HG03139 (cell line): ENCODE measurements around the gene ARID4B.

Experiments
- ATAC-seq: cut with Tn5 transposase; IDR thresholded peaks from one replicate; pipeline ENCODE4 v1.9.1; 2021; ENCODE audit not compliant: unreplicated experiment

Gene ARID4B

GRCh38 chr1:235129774-235130570, 198.0 kb downstream of the ARID4B start:
- ATAC-seq = no peak

GRCh38 chr1:235128456-235129328, 199.3 kb downstream of the ARID4B start, which contains the start of gene TOMM20:
TOMM20 (minus strand) TSS chr1:235128837; CDS start chr1:235128715, 122 bp downstream.
- peak; percentile 95 for ATAC-seq

GRCh38 chr1:235127732-235128455, 200.1 kb downstream of the ARID4B start:
- no peak for ATAC-seq

GRCh38 chr1:235127203-235127602, 200.8 kb downstream of the ARID4B start:
- no peak for ATAC-seq

GRCh38 chr1:235124665-235125064, 203.3 kb downstream of the ARID4B start:
- no peak for ATAC-seq

GRCh38 chr1:235124111-235124510, 203.9 kb downstream of the ARID4B start:
- ATAC-seq = no peak

GRCh38 chr1:235122348-235122747, 205.6 kb downstream of the ARID4B start:
- no peak for ATAC-seq
